Measurements from ENCODE around the gene ZBTB7B. TPM values are rescaled to one million over a fixed set of nuclear protein-coding genes. Genes with fewer than 3 reads are reported as not detected.

ZBTB7B gene
- total RNA-seq, 1 experiment from 2014 or later: 38.3 TPM

GRCh38 chr1:155062702-155063411 is 60.3 kb downstream of the ZBTB7B start:
- Histone ChIP-seq H3K9ac (ENCODE audit: extremely low read depth, insufficient read length, low read length) (no peak overlapping the region), H3K79me2 (ENCODE audit: insufficient read depth, low read length) (no peaks in the 10 kb centered on the region; the same call in 1 of the 2 replicates), H3K4me2 (ENCODE audit: insufficient read depth, insufficient read length, low read length) (peak overlapping the region; percentile 82), H2BK12ac (ENCODE audit: insufficient read length, low read depth, low read length) (no peak overlapping the region), H2BK120ac (ENCODE audit: low read depth, low read length, poor library complexity, severe bottlenecking) (no peak overlapping the region), H3K27ac (ENCODE audit: insufficient read length, low read depth, low read length) (no peak overlapping the region), H3K18ac (ENCODE audit: insufficient read length, low read depth, low read length) (no peak overlapping the region), H3K79me1 (ENCODE audit: insufficient read depth, low read depth, low read length, poor library complexity, severe bottlenecking) (no peaks in the 10 kb centered on the region), H2BK5ac (ENCODE audit: insufficient read length, low read length) (no peak overlapping the region), H3T11ph (ENCODE audit: low read length) (no peak overlapping the region), H4K20me1 (ENCODE audit: control insufficient read depth, insufficient read depth, insufficient read length) (no peaks in the 10 kb centered on the region), H4K91ac (ENCODE audit: insufficient read length, low read depth, low read length) (no peak overlapping the region), H3K9me3 (ENCODE audit: control insufficient read depth, low read depth, low read length) (no peaks in the 10 kb centered on the region), H4K5ac (ENCODE audit: insufficient read length, low read depth, low read length) (no peak overlapping the region), H3K27me3 (ENCODE audit: insufficient read depth, low read length) (no peaks in the 10 kb centered on the region), H3K23ac (ENCODE audit: insufficient read length, low read depth, low read length) (no peak overlapping the region), H2AK5ac (ENCODE audit: insufficient read length, low read length) (no peak overlapping the region), H2BK15ac (ENCODE audit: low read depth, low read length) (no peak overlapping the region), H4K8ac (replicated peaks; ENCODE audit: insufficient read length, low read depth, low read length) (no peak overlapping the region), H3K4ac (ENCODE audit: low read depth, low read length) (no peak overlapping the region), H3K4me1 (ENCODE audit: insufficient read depth, low read length) (peaks cover 3% of the 10 kb centered on the region; the same call in 1 of the 2 replicates), H3K14ac (ENCODE audit: insufficient read depth, low read length) (no peak overlapping the region), H2AFZ (ENCODE audit: low read length) (no peak overlapping the region), H3K56ac (ENCODE audit: insufficient read length, low read depth, low read length) (no peak overlapping the region), H3K23me2 (ENCODE audit: insufficient read length, low read depth, low read length, poor library complexity, severe bottlenecking) (peaks cover 17% of the 10 kb centered on the region), H2BK20ac (ENCODE audit: low read depth, low read length, poor library complexity, severe bottlenecking) (no peak overlapping the region)
- Mint-ChIP-seq H3K9me3 (no peaks in the 10 kb centered on the region; a peak in 1 of 5 replicates), H3K36me3 (ENCODE audit: insufficient read depth in 1 of 3, low read depth in 3 of 3) (peaks cover 7 to 20% (median 19%) of the 10 kb centered on the region in 3 experiments; a peak in 6 of 7 replicates), H3K27ac (0 out of 7 replicates have a peak overlapping the region, but pooled peaks of 1 of the 3 experiments have one; percentile 77), H3K4me1 (peaks cover 16 to 26% of the 10 kb centered on the region in 2 experiments), H3K4me3 (peak overlapping the region; percentile 66 to 85), H3K27me3 (ENCODE audit: low read depth) (peaks cover 2% of the 10 kb centered on the region)
- DNase-seq: peak; percentile 87
- peak; percentile 77 for TF ChIP-seq CTCF (conservative IDR thresholded peaks at IDR 0.05)
- WGBS (ENCODE audit: extremely low coverage, insufficient read length, low lambda C conversion rate): no CpG with 5 or more reads among the region's 46 CpGs
